Smooth muscle cell of the brain vasculature (primary cell): ENCODE measurements around the gene SLC35F3.

ENCODE experiments used
- DNase-seq: peaks from one replicate; pipeline ENCODE4 v3.0.0-alpha.2; 2012; ENCODE audit warnings: low read depth, low spot score

Gene SLC35F3

DNA sequence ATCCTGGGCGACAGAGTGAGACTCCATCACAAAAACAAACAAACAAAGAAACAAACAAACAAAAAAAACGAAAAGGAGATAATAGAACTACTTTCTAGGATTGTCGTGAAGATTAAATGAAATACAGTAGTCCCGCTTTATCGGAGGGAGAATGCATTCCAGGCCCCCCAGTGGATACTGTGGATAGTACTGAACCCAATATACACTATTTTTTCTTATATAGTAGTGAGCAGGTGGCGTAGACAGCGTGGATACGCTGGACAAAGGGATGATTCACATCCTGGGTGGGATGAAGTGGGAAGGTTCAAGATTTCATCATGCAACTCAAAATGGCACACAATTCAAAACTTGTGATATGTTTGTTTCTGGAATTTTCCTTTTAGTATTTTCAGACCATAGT, 8.0 kb downstream of the SLC35F3 start:
- no peak for DNase-seq

GRCh38 chr1:233912909-233913308, 8.4 kb downstream of the SLC35F3 start:
- DNase-seq: no peak

GRCh38 chr1:233916706-233917105, 12.2 kb downstream of the SLC35F3 start:
- no peak for DNase-seq

DNA sequence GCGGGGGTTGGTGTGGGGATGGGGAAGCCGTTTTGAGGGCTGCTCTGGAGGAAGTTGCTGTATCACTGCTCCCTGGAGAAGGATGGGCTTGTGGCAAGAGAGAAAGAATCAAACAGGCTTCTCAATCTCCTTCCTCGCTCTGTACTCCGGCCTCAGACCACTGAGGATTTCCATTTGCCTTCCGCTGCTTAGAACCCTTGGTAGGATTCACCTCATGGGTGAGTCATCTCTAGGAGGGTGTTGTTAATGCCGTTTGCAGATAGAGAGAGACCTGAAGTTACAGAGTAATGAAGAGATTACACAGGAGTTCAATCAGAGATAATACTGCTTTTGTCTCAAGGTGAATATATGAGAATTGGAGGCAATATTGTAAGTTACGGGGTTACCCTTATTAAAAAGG, 15.3 kb downstream of the SLC35F3 start:
- DNase-seq: no peak

DNA sequence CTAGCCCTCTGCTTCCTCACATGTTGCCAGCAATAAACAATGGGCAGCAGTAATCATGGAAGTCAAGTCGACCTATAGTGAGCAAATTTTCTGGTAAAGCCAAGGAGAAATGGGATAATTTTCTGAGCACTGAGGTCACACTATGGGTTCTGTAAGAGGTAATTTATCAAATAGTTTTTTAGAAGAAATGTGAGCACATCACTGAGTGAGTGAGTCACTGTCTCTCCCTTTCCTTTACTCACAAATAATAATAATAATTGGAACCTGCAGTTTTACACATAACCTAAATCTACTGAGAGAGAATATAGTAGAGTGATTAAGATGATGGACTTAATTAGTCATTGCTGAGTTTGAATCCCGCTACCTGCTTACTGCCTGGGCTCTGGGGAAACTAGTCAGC, 23.6 kb downstream of the SLC35F3 start:
- DNase-seq: no peak

DNA sequence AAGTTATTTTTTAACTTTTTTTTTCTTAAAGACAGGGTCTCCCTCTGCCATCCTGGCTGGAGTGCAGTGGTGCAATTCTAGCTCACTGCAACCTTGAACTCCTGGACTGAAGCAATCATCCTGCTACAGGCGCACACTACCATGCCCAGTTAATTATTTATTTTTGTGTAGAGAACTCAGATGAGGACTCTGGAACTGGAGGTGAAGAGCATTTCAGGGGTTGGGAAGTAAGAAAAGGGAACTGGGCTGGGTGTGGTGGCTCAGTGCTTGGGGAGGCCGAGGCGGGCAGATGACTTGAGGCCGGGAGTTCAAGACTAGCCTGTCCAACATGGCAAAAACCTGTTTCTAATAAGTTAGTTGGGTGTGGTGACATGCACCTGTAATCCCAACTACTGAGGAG, 28.9 kb downstream of the SLC35F3 start:
- no peak for DNase-seq

GRCh38 chr1:233935297-233935868, 30.9 kb downstream of the SLC35F3 start:
- no peak for DNase-seq

- no peak for DNase-seq
Measured at GRCh38 chr1:233936422-233936821, 31.9 kb downstream of the SLC35F3 start.

GRCh38 chr1:233936842-233937241, 32.4 kb downstream of the SLC35F3 start:
- no peak for DNase-seq

- DNase-seq: no peak
Measured at GRCh38 chr1:233938476-233938875, 34.0 kb downstream of the SLC35F3 start.

- no peak for DNase-seq
Measured at GRCh38 chr1:233939451-233939850, 35.0 kb downstream of the SLC35F3 start.

GRCh38 chr1:233940908-233941307, 36.4 kb downstream of the SLC35F3 start:
- DNase-seq: no peak

DNA sequence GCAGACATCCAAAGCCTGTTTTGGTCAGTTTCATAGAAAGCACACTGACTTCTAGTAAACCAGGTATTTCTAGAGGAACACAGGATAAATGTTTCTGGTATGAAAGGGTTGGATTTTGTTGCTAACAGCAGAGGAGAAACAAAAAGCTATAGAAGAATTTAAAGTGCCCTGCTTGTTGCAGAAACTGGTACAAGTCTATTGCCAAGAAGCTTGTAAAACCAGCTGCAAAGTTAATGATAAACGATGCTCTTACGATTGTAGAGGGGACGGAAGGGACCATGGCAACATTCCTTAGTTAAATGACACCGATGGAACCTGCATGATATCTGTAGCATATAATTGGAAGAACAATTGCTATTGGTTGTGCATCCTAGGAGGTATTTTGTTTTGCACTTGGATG, 40.1 kb downstream of the SLC35F3 start:
- no peak for DNase-seq

- no peak for DNase-seq
Measured at GRCh38 chr1:233945573-233945972, 41.1 kb downstream of the SLC35F3 start.

GRCh38 chr1:233945979-233946378, 41.5 kb downstream of the SLC35F3 start:
- no peak for DNase-seq

GRCh38 chr1:233946724-233947123, 42.2 kb downstream of the SLC35F3 start:
- no peak for DNase-seq

DNA sequence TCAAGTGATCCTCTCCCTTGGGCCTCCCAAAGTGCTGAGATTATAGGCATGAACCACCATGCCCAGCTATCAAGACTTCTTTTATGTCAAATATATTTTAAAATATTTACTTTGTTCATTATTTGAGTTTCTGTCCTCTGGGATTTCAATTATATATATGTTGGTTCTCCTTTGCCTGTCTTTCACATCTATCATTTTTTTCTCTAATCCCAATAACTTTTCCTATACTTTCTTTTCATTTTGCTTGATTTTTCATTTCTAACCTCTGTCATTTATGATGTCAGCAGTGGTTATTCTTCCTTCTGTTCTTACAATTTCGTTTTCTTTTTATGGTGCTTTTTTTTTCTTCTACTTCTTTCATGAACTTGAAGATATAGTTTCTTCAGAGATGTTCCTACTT, 47.3 kb downstream of the SLC35F3 start:
- no peak for DNase-seq

DNA sequence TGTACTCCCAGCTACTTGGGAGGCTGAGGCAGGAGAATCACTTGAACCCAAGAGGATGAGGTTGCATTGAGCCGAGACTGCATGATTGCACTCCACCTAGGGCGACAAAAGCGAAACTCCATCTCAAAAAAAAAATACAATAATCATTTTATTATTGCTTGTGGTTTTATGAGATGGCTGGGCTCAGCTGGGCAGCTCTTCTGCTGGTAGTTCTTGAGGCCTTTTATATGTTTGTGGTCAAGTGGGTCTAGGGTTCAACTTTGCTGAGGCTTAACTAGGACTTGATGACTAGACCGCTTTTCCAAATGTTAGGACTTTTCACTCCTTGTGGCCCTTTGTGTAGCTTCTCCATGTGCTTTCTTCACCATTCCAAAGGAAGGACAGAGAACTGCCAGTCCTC, 53.2 kb downstream of the SLC35F3 start:
- no peak for DNase-seq

- DNase-seq: no peak
Measured at GRCh38 chr1:233959102-233959501, 54.6 kb downstream of the SLC35F3 start.

- no peak for DNase-seq
Measured at GRCh38 chr1:233959971-233960370, 55.5 kb downstream of the SLC35F3 start.

DNA sequence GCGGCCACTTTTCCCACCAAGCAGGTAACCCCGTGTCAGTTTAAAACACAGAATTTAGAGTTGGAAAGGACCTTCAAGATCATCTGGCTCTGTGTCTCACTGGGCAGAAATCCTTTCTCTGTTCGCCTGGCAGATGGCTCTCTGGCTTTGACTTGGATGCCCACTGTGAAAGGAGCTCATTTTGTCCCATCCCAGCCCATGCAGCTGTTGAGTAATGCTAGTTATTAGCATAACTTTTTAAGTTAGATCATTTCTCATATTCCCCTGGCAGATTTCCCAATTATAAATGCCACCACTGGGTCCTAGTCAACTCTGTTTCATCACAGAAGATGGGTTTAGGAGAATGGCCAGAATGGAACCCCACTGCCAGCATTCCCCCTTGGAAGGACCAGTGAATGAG, 55.9 kb downstream of the SLC35F3 start:
- DNase-seq: no peak

GRCh38 chr1:233962878-233963277, 58.4 kb downstream of the SLC35F3 start:
- no peak for DNase-seq

DNA sequence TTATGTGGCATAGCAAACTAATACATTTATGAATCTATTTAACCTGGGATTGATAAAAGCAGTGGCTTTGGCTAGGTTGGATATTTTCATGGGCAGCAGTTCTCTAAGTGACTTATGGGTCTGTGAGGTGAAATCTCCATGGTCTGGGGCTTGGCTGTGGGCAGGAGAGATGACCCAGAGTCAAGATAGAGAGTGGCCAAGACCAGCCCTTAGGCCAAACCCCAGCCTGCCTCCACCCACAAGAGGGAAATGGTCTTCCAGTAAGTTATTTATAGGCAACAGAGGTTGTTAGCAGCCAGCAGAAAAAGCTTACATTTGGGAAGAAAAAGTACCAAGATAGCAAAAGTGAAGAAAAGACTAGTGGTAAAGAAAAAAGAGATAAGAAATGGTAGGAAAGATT, 61.4 kb downstream of the SLC35F3 start:
- no peak for DNase-seq

GRCh38 chr1:233971753-233972152, 67.3 kb downstream of the SLC35F3 start:
- no peak for DNase-seq
